ENCODE data around the gene RBP3. TPM values are rescaled to one million over a fixed set of nuclear protein-coding genes. Genes with fewer than 3 reads are reported as not detected.

The RBP3 gene
- total and polyA plus RNA-seq, 3 donors from 2014 or later: 0.09 to 0.25 TPM; not detected in 1

- Histone ChIP-seq H3K36me3 (ENCODE audit: low read depth, missing control alignments) (no peaks in the 10 kb centered on the region), H3K9me3 (no peaks in the 10 kb centered on the region), H3K27ac (no peak overlapping the region), H3K4me1 (no peaks in the 10 kb centered on the region), H3K4me3 (no peak overlapping the region), H3K27me3 (no peaks in the 10 kb centered on the region)
- WGBS, 2 donors: 65 to 78% methylated on average over 6 of the region's 6 CpGs
- intact Hi-C loops (cut with DNase I; ENCODE audit: low total_unique reads): no loop called here
- TF ChIP-seq CTCF (IDR thresholded peaks at IDR 0.05): no peak
- no peak for TF ChIP-seq POLR2A (IDR thresholded peaks at IDR 0.05)
- no peak for DNase-seq
Observed at GRCh38 chr10:47320812-47321211, 27.4 kb upstream of the RBP3 start.

- Histone ChIP-seq H3K27ac (no peak overlapping the region), H3K4me3 (no peak overlapping the region), H3K4me1 (no peaks in the 10 kb centered on the region), H3K9me3 (no peaks in the 10 kb centered on the region), H3K27me3 (no peaks in the 10 kb centered on the region), H3K36me3 (ENCODE audit: low read depth, missing control alignments) (no peaks in the 10 kb centered on the region)
- intact Hi-C loops (cut with DNase I; ENCODE audit: low total_unique reads): no loop called here
- 85 to 90% methylated on average over 7 to 8 of the region's 8 CpGs for WGBS, 2 donors
- no peak for DNase-seq
- TF ChIP-seq POLR2A (IDR thresholded peaks at IDR 0.05): no peak
- no peak for TF ChIP-seq CTCF (IDR thresholded peaks at IDR 0.05)
Observed at GRCh38 chr10:47321521-47322195, 26.5 kb upstream of the RBP3 start.

- H3K4me1 ChIP-seq: no peaks in the 10 kb centered on the region
- H3K36me3 ChIP-seq (ENCODE audit: low read depth, missing control alignments): no peaks in the 10 kb centered on the region
- H3K4me3 ChIP-seq: no peak within 1 kb of the TSS
- H3K27ac ChIP-seq: no peak within 1 kb of the TSS
- no peak for TF ChIP-seq POLR2A (IDR thresholded peaks at IDR 0.05)
- TF ChIP-seq CTCF (IDR thresholded peaks at IDR 0.05): no peak
- intact Hi-C loops (cut with DNase I; ENCODE audit: low total_unique reads): no loop called here
- no peaks in the 10 kb centered on the region for H3K27me3 ChIP-seq
- DNase-seq: no peak
- WGBS, 2 donors: 53 to 63% methylated on average over 32 to 35 of the region's 35 CpGs
- H3K9me3 ChIP-seq: no peaks in the 10 kb centered on the region
Observed at GRCh38 chr10:47322300-47323061, 25.7 kb upstream of the RBP3 start, which contains the start of gene GDF2. Gene GDF2, plus strand, starts transcription at chr10:47322454. Its CDS starts 215 bp downstream, at chr10:47322669.

GRCh38 chr10:47323087-47323486 lies 25.1 kb upstream of the RBP3 start:
- H3K4me1 ChIP-seq: no peaks in the 10 kb centered on the region
- intact Hi-C loops (cut with DNase I; ENCODE audit: low total_unique reads): no loop called here
- 56 to 70% methylated on average over 1 of the region's 1 CpG for WGBS, 2 donors
- no peak for TF ChIP-seq CTCF (IDR thresholded peaks at IDR 0.05)
- TF ChIP-seq POLR2A (IDR thresholded peaks at IDR 0.05): no peak
- no peaks in the 10 kb centered on the region for H3K9me3 ChIP-seq
- no peak for DNase-seq
- H3K36me3 ChIP-seq (ENCODE audit: low read depth, missing control alignments): no peaks in the 10 kb centered on the region
- no peak overlapping the region for H3K27ac ChIP-seq
- H3K4me3 ChIP-seq: no peak overlapping the region
- H3K27me3 ChIP-seq: no peaks in the 10 kb centered on the region
